GM21360 (cell line): Measurements from ENCODE around the gene KRT7.

Experiments
- ATAC-seq: cut with Tn5 transposase; IDR thresholded peaks from one replicate; pipeline ENCODE4 v1.9.1; 2021; ENCODE audit warnings: mild to moderate bottlenecking, moderate library complexity; ENCODE audit not compliant: unreplicated experiment

KRT7 gene

DNA sequence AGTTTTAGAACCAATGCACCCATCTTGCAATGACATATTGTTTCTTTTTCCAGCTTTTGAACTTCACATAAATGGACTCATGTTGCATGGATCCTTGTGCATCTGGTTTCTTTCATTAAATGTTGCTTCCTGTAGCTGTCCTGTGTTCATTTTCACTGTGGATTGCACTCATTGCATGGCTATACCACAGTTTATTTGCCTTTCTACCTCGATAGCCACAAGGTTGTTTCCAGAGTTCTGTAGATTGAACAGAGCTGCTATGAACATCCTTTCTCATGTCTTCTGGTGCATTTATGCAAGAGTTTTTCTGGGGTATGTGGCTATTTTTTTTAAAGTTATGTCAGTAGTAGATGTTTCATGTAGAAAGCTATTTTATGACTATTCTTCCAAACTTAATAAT, 61.8 kb downstream of the KRT7 start:
- no peak for ATAC-seq

GRCh38 chr12:52295663-52296062, 62.6 kb downstream of the KRT7 start:
- no peak for ATAC-seq

DNA sequence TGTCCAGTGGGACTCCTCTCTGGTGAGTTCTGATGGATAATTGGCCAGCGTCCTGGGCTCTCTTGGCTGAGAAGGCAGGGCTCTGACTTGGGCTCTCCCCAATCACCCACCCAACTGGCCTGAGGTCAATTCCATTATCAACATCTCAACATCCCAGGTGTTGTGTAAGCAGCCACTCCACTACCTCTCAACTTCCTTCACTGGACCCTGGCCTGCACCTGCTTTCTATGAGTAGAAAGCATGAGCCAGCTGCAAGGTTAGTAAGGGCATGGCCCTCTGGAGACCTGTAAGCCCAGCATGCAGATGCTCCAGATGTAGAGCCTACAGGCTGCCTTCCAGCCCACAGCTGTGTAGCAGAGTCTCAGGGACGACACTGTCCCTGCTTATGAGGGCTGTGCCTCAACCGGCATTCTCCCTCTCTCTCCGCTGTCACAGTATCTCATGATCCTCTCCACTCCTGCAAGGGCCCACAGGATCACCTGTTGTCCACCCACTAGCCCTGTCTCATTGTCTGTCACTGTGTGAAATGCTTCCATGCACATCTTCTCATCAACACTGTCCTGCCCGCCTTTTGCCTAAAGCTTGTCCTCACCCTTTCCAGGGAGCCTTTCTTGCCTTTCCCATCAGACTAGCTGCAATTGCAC, 63.7 kb downstream of the KRT7 start:
- ATAC-seq = no peak
